Loucy (cell line): ENCODE results near the gene PCDHGA9.

ENCODE experiments used
- H2AFZ ChIP-seq: fragments of 200-600 bp; sonication (generic); 2 replicates; pipeline ENCODE4 v1.6.0; 2016; ENCODE audit warnings: antibody characterized with exemption, mild to moderate bottlenecking, low read length, moderate library complexity
- H3F3A ChIP-seq: fragments of 200-600 bp; 2 replicates; pipeline ENCODE4 v1.6.0; 2016; ENCODE audit warnings: antibody characterized with exemption, low read depth, mild to moderate bottlenecking
- H3K27me3 ChIP-seq: fragments of 200-600 bp; sonication (generic); 2 replicates; pipeline ENCODE4 v1.6.1; 2014; ENCODE audit warnings: low read length, mild to moderate bottlenecking; ENCODE audit not compliant: insufficient read depth, poor library complexity, severe bottlenecking
- H3K36me3 ChIP-seq: fragments of 200-600 bp; sonication (generic); 2 replicates; pipeline ENCODE4 v1.6.1; 2016; ENCODE audit warnings: low read length; ENCODE audit not compliant: insufficient read depth
- H3K4me1 ChIP-seq: fragments of 200-600 bp; sonication (generic); 2 replicates; pipeline ENCODE4 v1.5.1; 2014; ENCODE audit warnings: low read length, mild to moderate bottlenecking; ENCODE audit not compliant: insufficient read depth, poor library complexity, severe bottlenecking
- H3K4me2 ChIP-seq: fragments of 200-600 bp; sonication (generic); 2 replicates; pipeline ENCODE4 v1.6.0; 2014; ENCODE audit warnings: antibody characterized with exemption, low read length, low read depth, mild to moderate bottlenecking; ENCODE audit not compliant: poor library complexity, severe bottlenecking
- H3K4me3 ChIP-seq: fragments of 200-600 bp; sonication (generic); 2 replicates; pipeline ENCODE4 v1.5.1; 2014; ENCODE audit warnings: low read length, mild to moderate bottlenecking, mixed read lengths; ENCODE audit not compliant: poor library complexity, severe bottlenecking
- H3K79me2 ChIP-seq: fragments of 200-600 bp; sonication (generic); 2 replicates; pipeline ENCODE4 v1.6.1; 2014; ENCODE audit warnings: low read length; ENCODE audit not compliant: insufficient read depth
- H3K9ac ChIP-seq: fragments of 200-600 bp; sonication (generic); 2 replicates; pipeline ENCODE4 v1.6.0; 2014; ENCODE audit warnings: mild to moderate bottlenecking, low read depth, low read length, moderate library complexity; ENCODE audit not compliant: poor library complexity, severe bottlenecking
- H3K9me2 ChIP-seq: fragments of 200-600 bp; sonication (generic); replicated peaks from 2 replicates; pipeline ENCODE4 v1.6.1; 2016; ENCODE audit warnings: low read depth, low read length, mixed read lengths
- H3K9me3 ChIP-seq: fragments of 200-600 bp; sonication (generic); 2 replicates; pipeline ENCODE4 v1.6.1; 2014; ENCODE audit warnings: mild to moderate bottlenecking, antibody characterized with exemption, low read length, low read depth; ENCODE audit not compliant: insufficient read depth
- H4K20me1 ChIP-seq: fragments of 200-600 bp; sonication (generic); 2 replicates; pipeline ENCODE4 v1.6.0; 2014; ENCODE audit warnings: antibody characterized with exemption, low read length, mild to moderate bottlenecking; ENCODE audit not compliant: insufficient read depth, poor library complexity, severe bottlenecking
- EZH2phosphoT487 ChIP-seq: fragments of 200-600 bp; IDR thresholded peaks from 2 replicates; pipeline ENCODE4 v1.6.1; 2018; ENCODE audit warnings: antibody characterized with exemption, mild to moderate bottlenecking, moderate library complexity, borderline replicate concordance
- TF ChIP-seq, protein P1 (sequence below): fragments of 200-600 bp; sonication (generic); conservative IDR thresholded peaks from 2 replicates; pipeline ENCODE4 v1.5.1; 2014; ENCODE audit warnings: mild to moderate bottlenecking, antibody characterized with exemption, low read length

Gene PCDHGA9

DNA sequence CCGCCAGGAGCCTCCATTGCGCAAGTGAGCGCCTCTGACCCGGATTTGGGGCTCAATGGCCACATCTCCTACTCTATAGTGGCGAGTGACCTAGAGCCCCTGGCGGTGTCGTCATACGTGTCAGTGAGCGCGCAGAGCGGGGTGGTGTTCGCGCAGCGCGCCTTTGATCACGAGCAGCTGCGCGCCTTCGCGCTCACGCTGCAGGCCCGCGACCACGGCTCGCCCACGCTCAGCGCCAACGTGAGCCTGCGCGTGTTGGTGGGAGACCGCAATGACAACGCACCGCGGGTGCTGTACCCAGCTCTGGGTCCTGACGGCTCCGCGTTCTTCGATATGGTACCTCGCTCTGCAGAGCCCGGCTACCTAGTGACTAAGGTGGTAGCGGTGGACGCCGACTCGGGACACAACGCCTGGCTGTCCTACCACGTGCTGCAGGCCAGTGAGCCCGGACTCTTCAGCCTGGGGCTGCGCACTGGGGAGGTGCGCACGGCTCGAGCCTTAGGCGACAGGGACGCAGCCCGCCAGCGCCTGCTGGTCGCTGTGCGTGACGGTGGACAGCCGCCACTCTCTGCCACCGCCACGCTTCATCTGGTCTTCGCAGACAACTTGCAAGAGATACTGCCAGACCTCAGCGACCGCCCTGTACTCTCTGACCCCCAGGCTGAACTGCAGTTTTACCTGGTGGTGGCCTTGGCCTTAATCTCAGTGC lies 7.2 kb downstream of the PCDHGA9 start:
- Histone ChIP-seq H3K36me3 (no peaks in the 10 kb centered on the region), H3F3A (no peaks in the 10 kb centered on the region), H3K27me3 (no peaks in the 10 kb centered on the region)

DNA sequence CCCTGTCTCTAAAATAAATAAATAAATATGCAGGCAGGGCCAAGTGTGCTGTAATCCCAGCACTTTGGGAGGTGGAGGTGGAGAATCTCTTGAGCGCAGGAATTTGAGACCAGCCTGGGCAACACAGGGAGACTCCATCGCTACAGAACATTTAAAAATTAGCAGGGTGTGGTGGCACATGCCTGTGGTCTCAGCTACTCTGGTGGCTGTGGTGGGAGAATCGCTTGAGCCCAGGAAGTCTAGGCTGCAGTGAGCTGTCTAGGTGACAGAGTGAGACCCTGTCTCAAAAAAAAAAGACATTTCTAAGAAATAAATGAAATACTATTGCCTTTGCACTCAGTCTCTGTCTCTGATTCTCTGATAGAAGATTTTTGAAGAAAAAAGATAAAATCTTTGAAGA lies 9.0 kb downstream of the PCDHGA9 start:
- no peaks in the 10 kb centered on the region for H3K36me3 ChIP-seq
- no peaks in the 10 kb centered on the region for H3K4me1 ChIP-seq
- no peak overlapping the region for H3K4me2 ChIP-seq
- H3K9me2 ChIP-seq = no peaks in the 10 kb centered on the region
- no peak overlapping the region for H3K4me3 ChIP-seq
- no peak for TF ChIP-seq EZH2phosphoT487
- TF ChIP-seq, protein P1, sequence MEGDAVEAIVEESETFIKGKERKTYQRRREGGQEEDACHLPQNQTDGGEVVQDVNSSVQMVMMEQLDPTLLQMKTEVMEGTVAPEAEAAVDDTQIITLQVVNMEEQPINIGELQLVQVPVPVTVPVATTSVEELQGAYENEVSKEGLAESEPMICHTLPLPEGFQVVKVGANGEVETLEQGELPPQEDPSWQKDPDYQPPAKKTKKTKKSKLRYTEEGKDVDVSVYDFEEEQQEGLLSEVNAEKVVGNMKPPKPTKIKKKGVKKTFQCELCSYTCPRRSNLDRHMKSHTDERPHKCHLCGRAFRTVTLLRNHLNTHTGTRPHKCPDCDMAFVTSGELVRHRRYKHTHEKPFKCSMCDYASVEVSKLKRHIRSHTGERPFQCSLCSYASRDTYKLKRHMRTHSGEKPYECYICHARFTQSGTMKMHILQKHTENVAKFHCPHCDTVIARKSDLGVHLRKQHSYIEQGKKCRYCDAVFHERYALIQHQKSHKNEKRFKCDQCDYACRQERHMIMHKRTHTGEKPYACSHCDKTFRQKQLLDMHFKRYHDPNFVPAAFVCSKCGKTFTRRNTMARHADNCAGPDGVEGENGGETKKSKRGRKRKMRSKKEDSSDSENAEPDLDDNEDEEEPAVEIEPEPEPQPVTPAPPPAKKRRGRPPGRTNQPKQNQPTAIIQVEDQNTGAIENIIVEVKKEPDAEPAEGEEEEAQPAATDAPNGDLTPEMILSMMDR = no peak
- no peaks in the 10 kb centered on the region for H3K27me3 ChIP-seq
- no peak overlapping the region for H3K9ac ChIP-seq
- H3F3A ChIP-seq = no peaks in the 10 kb centered on the region
- no peaks in the 10 kb centered on the region for H3K79me2 ChIP-seq
- H2AFZ ChIP-seq = no peak overlapping the region
- H4K20me1 ChIP-seq = no peaks in the 10 kb centered on the region
- H3K9me3 ChIP-seq = no peaks in the 10 kb centered on the region

More for the DNA sequence above, 7.2 kb downstream of the PCDHGA9 start:
- H3K4me3 ChIP-seq = no peak overlapping the region
- TF ChIP-seq, protein P1 = no peak
- TF ChIP-seq EZH2phosphoT487 = no peak
- H4K20me1 ChIP-seq = no peaks in the 10 kb centered on the region
- H3K79me2 ChIP-seq = no peaks in the 10 kb centered on the region
- H3K9me3 ChIP-seq = no peaks in the 10 kb centered on the region
- H2AFZ ChIP-seq = no peak overlapping the region
- no peak overlapping the region for H3K4me2 ChIP-seq
- H3K9me2 ChIP-seq = no peaks in the 10 kb centered on the region
- no peak overlapping the region for H3K9ac ChIP-seq
- no peaks in the 10 kb centered on the region for H3K4me1 ChIP-seq

DNA sequence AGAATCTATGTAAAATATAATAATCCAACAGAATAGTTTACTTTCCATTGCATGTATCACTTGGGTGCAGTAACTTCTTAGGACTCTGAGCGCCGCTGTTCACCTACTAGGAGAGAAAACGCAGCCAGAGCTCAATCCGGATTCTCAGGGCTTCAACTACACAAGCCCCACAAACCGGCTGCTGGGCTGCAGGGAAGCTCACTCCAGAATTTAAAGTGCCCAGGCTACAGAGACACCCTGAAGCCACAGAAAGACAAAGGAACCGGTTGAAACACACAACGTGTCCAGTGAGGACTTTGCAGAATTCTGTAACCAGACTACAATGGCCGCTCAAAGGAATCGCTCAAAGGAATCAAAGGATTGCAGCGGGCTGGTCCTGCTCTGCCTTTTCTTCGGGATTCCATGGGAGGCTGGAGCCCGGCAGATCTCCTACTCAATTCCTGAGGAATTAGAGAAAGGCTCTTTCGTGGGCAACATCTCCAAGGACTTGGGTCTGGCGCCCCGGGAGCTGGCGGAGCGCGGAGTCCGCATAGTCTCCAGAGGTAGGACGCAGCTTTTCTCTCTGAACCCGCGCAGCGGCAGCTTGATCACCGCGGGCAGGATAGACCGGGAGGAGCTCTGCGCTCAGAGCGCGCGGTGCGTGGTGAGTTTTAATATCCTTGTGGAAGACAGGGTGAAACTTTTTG lies 10.4 kb downstream of the PCDHGA9 start, which contains the start of gene PCDHGA10:
PCDHGA10 (plus strand) TSS at position 134 of the 686 bp plus-strand sequence; CDS start at position 323, 189 bp downstream.
- no peaks in the 10 kb centered on the region for H3K9me2 ChIP-seq
- H3K4me2 ChIP-seq = peak within 1 kb of the TSS; percentile 35
- H3K36me3 ChIP-seq = no peaks in the 10 kb centered on the region
- no peak within 1 kb of the TSS for H3K9ac ChIP-seq
- H3K4me1 ChIP-seq = no peaks in the 10 kb centered on the region
- H3K9me3 ChIP-seq = no peaks in the 10 kb centered on the region
- H4K20me1 ChIP-seq = no peaks in the 10 kb centered on the region
- no peaks in the 10 kb centered on the region for H3K27me3 ChIP-seq
- TF ChIP-seq EZH2phosphoT487 = no peak
- TF ChIP-seq, protein P1 = peak; percentile 72
- peak within 1 kb of the TSS; percentile 34; the same call in 1 of the 2 replicates for H2AFZ ChIP-seq
- H3K79me2 ChIP-seq = no peaks in the 10 kb centered on the region
- no peaks in the 10 kb centered on the region for H3F3A ChIP-seq
- no peak within 1 kb of the TSS for H3K4me3 ChIP-seq
